Astrocyte of the spinal cord (primary cell): ENCODE measurements around the gene SMPD2.

Experiments
- DNase-seq: peaks from one replicate; pipeline ENCODE4 v3.0.0; 2011; ENCODE audit warnings: low read depth, low spot score
- H3K4me3 ChIP-seq: 2 replicates; pipeline ENCODE4 v1.5.1; 2011; ENCODE audit warnings: low read depth, mild to moderate bottlenecking, low read length, moderate library complexity
- in situ Hi-C: cut with HindIII; loops from 2 replicates; pipeline ENCODE4 v1.10.0; 2017; ENCODE audit warnings: low sequenced_read_pairs
- TF ChIP-seq, protein P1 (sequence below): IDR thresholded peaks from 2 replicates; pipeline ENCODE4 v1.5.1; 2012; ENCODE audit warnings: low read depth, mild to moderate bottlenecking, low read length, inconsistent platforms

The SMPD2 gene

DNA sequence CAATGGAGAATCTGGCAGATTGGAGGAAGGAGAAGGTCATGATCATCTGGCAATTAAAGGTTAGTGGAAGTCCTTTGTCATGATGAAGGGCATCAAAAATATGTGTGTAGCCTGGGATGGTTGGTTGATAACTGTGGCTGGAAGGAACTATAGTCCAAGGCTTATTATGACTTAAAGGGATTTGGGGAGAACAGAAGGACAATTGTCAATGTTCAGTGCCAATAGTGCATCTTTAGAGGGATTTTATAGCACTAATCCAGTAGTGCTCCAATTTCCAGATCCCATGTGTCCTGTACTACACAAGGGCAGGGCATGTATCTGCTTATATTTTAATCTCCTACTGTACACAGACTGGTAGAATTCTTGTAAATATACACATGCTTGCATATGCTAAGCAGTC is 47.5 kb downstream of the SMPD2 start:
- in situ Hi-C loops = no loop called here
- no peak for DNase-seq
- TF ChIP-seq, protein P1, sequence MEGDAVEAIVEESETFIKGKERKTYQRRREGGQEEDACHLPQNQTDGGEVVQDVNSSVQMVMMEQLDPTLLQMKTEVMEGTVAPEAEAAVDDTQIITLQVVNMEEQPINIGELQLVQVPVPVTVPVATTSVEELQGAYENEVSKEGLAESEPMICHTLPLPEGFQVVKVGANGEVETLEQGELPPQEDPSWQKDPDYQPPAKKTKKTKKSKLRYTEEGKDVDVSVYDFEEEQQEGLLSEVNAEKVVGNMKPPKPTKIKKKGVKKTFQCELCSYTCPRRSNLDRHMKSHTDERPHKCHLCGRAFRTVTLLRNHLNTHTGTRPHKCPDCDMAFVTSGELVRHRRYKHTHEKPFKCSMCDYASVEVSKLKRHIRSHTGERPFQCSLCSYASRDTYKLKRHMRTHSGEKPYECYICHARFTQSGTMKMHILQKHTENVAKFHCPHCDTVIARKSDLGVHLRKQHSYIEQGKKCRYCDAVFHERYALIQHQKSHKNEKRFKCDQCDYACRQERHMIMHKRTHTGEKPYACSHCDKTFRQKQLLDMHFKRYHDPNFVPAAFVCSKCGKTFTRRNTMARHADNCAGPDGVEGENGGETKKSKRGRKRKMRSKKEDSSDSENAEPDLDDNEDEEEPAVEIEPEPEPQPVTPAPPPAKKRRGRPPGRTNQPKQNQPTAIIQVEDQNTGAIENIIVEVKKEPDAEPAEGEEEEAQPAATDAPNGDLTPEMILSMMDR = no peak

DNA sequence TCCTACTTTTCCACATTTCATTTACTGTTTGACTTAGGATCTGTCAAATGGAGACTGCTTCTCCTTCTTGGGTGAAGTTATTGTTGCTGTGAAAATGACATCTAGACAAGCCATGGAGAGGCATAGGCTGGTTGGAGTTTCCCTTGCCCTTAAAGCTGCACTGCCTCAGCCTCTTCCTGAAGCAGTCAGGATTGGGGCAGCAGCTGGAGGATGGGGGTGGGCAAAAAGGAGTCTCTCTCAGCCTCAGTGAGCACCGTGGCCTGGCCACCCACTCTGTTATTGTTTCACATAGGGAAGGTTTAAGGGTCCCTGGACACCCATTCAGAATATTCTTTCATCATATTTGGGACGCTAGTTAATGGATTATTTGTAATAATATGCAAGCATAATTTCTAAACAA is 50.2 kb downstream of the SMPD2 start:
- TF ChIP-seq, protein P1 = no peak
- in situ Hi-C loops = no loop called here
- no peak for DNase-seq
- no peak overlapping the region for H3K4me3 ChIP-seq

More for the DNA sequence above, 47.5 kb downstream of the SMPD2 start:
- H3K4me3 ChIP-seq = no peak overlapping the region

DNA sequence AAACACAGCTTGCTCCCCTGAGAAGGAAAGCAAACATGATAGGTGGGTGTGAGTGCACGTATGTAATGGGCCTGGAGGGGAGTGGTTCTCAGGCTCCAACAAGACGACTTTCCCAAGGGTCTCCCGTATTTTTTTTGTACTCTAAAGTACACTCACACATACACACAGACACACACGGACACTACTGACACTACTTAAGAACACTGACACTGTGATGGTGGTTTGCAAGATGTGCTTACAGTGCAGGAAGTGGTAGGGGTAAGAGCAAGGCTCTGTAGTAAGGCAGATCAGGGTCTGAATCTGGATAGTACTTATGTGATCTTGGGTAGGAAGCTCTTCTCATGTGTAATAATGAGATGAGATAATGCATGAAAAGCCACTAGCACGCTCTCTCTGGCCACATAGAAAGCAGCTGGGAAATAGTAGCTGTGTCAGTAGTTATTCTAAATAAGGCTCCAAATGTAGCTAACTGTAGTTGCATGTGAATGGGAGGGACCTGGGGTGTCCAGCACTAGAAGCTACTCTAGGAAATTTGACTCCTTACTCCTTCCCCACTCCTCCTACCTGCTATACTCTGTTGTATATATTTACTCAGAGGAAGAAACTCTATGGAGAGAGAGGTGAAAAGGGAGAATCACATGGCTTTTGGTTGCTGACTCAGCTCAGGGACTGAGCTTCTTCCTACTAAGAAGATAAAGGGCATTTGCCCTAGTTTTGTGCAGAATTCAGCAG is 50.8 kb downstream of the SMPD2 start:
- DNase-seq = no peak
- H3K4me3 ChIP-seq = no peak overlapping the region
- TF ChIP-seq, protein P1 = no peak
- in situ Hi-C loops = no loop called here
